Peyer's patch (tissue), 4 donors: ENCODE data around the gene SAMD11. TPM values are rescaled to one million over a fixed set of nuclear protein-coding genes. Genes with fewer than 3 reads are reported as not detected.

Source experiments
- DNase-seq, 3 donors: peaks; one replicate each; pipeline ENCODE4 v3.0.0-alpha.2; 2017 to 2019
- H3K27ac ChIP-seq, 4 donors: fragments of 200-600 bp; sonication (generic); one replicate each; pipeline ENCODE4 v1.5.1; 2016 to 2019
- H3K27me3 ChIP-seq, 2 donors: fragments of 200-600 bp; sonication (generic); one replicate each; pipeline ENCODE4 v1.5.1; 2019
- H3K36me3 ChIP-seq, 3 donors: fragments of 200-600 bp; sonication (generic); one replicate each; pipeline ENCODE4 v1.5.1; 2016 to 2019
- H3K4me1 ChIP-seq, 4 donors: fragments of 200-600 bp; sonication (generic); one replicate each; pipeline ENCODE4 v1.5.1; 2016 to 2019
- H3K4me3 ChIP-seq, 4 donors: fragments of 200-600 bp; sonication (generic); 1 replicate in 3 of 4; 2 replicates in 1 of 4; pipeline ENCODE4 v1.5.1; 2016 to 2019; ENCODE audit warnings: mild to moderate bottlenecking in 1 of 4
- H3K9me3 ChIP-seq, 4 donors: fragments of 200-600 bp; sonication (generic); one replicate each; pipeline ENCODE4 v1.5.1; 2016 to 2019; ENCODE audit warnings: mild to moderate bottlenecking in 1 of 4
- CTCF ChIP-seq, 6 experiments: fragments of 450-650 bp in 4 of 6; fragments of 200-600 bp in 2 of 6; sonication (generic) in 1 of 6; IDR thresholded peaks; one replicate each; pipeline ENCODE4 v1.5.1; 2017 to 2019; ENCODE audit warnings: antibody characterized with exemption in 6 of 6, mild to moderate bottlenecking in 3 of 6, moderate library complexity in 1 of 6
- POLR2A ChIP-seq, 2 donors: fragments of 450-650 bp; IDR thresholded peaks; one replicate each; pipeline ENCODE4 v1.5.1; 2017; ENCODE audit warnings: antibody characterized with exemption in 2 of 2, mild to moderate bottlenecking in 2 of 2, moderate library complexity in 2 of 2
- total RNA-seq, 4 donors: library from RNA; depleted of rRNA; stranded (reverse); fragments of >200 nt; gene quantifications; one replicate each; pipeline ENCODE4 v1.1.0, GENCODE V29; 2016

The SAMD11 gene
- total RNA-seq, 4 donors from 2014 or later: 1.1 to 5.0 (median 2.2) TPM

- Histone ChIP-seq H3K27me3 (peaks cover 0 to 15% of the 10 kb centered on the region in 2 donors), H3K36me3 (no peaks in the 10 kb centered on the region), H3K4me1 (peaks cover 0 to 39% (median 0%) of the 10 kb centered on the region in 4 donors), H3K9me3 (no peaks in the 10 kb centered on the region), H3K4me3 (no peak overlapping the region), H3K27ac (no peak overlapping the region)
- DNase-seq: peak in 2 of 3 donors; percentile 45 to 56
- no peak for TF ChIP-seq POLR2A (IDR thresholded peaks at IDR 0.05)
- TF ChIP-seq CTCF (IDR thresholded peaks at IDR 0.05): peak in 3 of 6 experiments; percentile 11 to 57 (median 42)
Observed at GRCh38 chr1:912740-913301, 10.9 kb upstream of the SAMD11 start.

GRCh38 chr1:913491-914130 is 10.1 kb upstream of the SAMD11 start:
- Histone ChIP-seq H3K9me3 (no peaks in the 10 kb centered on the region), H3K4me3 (no peak overlapping the region), H3K27me3 (peaks cover 0 to 20% of the 10 kb centered on the region in 2 donors), H3K27ac (no peak overlapping the region), H3K36me3 (no peaks in the 10 kb centered on the region), H3K4me1 (peaks cover 0 to 39% (median 0%) of the 10 kb centered on the region in 4 donors)
- no peak for TF ChIP-seq CTCF (IDR thresholded peaks at IDR 0.05)
- TF ChIP-seq POLR2A (IDR thresholded peaks at IDR 0.05): no peak
- DNase-seq: no peak

- no peak overlapping the region for H3K4me3 ChIP-seq
- H3K36me3 ChIP-seq: no peaks in the 10 kb centered on the region
- DNase-seq: no peak
- H3K27ac ChIP-seq: no peak overlapping the region
- no peaks in the 10 kb centered on the region for H3K9me3 ChIP-seq
- peaks cover 0 to 39% (median 0%) of the 10 kb centered on the region in 4 donors for H3K4me1 ChIP-seq
- TF ChIP-seq POLR2A (IDR thresholded peaks at IDR 0.05): no peak
- TF ChIP-seq CTCF (IDR thresholded peaks at IDR 0.05): no peak
- peaks cover 0 to 24% of the 10 kb centered on the region in 2 donors for H3K27me3 ChIP-seq
Observed at GRCh38 chr1:914131-914890, 9.4 kb upstream of the SAMD11 start.

GRCh38 chr1:914891-915280 is 8.8 kb upstream of the SAMD11 start:
- Histone ChIP-seq H3K36me3 (no peaks in the 10 kb centered on the region), H3K4me1 (peaks cover 0 to 38% (median 0%) of the 10 kb centered on the region in 4 donors), H3K9me3 (no peaks in the 10 kb centered on the region), H3K27me3 (peaks cover 0 to 28% of the 10 kb centered on the region in 2 donors), H3K4me3 (no peak overlapping the region), H3K27ac (no peak overlapping the region)
- DNase-seq: no peak
- TF ChIP-seq POLR2A (IDR thresholded peaks at IDR 0.05): no peak
- TF ChIP-seq CTCF (IDR thresholded peaks at IDR 0.05): no peak

- peak in 1 of 3 donors; percentile 13 for DNase-seq
- Histone ChIP-seq H3K36me3 (no peaks in the 10 kb centered on the region), H3K4me3 (no peak overlapping the region), H3K27ac (no peak overlapping the region), H3K9me3 (no peaks in the 10 kb centered on the region), H3K27me3 (peaks cover 0 to 28% of the 10 kb centered on the region in 2 donors), H3K4me1 (peaks cover 0 to 38% (median 3%) of the 10 kb centered on the region in 4 donors)
- TF ChIP-seq POLR2A (IDR thresholded peaks at IDR 0.05) (no peak), CTCF (IDR thresholded peaks at IDR 0.05) (no peak)
Observed at GRCh38 chr1:915295-916172, 8.2 kb upstream of the SAMD11 start.
